Natural killer cell (primary cell): Measurements from ENCODE around the gene RBFA. TPM values are rescaled to one million over a fixed set of nuclear protein-coding genes. Genes with fewer than 3 reads are reported as not detected.

Source experiments
- ATAC-seq, 3 donors: fragments of 150-1000 bp in 2 of 3; fragments of 200-7000 bp in 1 of 3; cut with Tn5 transposase; 1 replicate in 1 of 3; 2 replicates in 2 of 3; pipeline ENCODE4 v1.10.0; 2021; ENCODE audit warnings: mild to moderate bottlenecking in 2 of 3, moderate library complexity in 2 of 3
- DNase-seq, 2 donors: peaks; one replicate each; pipeline versions ENCODE4 v3.0.0 to v3.0.0-alpha.2; 2013 to 2021; ENCODE audit warnings: mixed read lengths in 1 of 2
- H3K27ac ChIP-seq: one replicate; pipeline ENCODE4 v1.5.1; 2013; ENCODE audit warnings: mild to moderate bottlenecking, low read length
- H3K27me3 ChIP-seq: one replicate; pipeline ENCODE4 v1.6.1; 2013; ENCODE audit warnings: low read length; ENCODE audit not compliant: control insufficient read depth, insufficient read depth
- H3K36me3 ChIP-seq: one replicate; pipeline ENCODE4 v1.6.1; 2013; ENCODE audit warnings: low read length; ENCODE audit not compliant: control insufficient read depth, insufficient read depth
- H3K4me1 ChIP-seq: one replicate; pipeline ENCODE4 v1.6.1; 2013; ENCODE audit warnings: low read length; ENCODE audit not compliant: control insufficient read depth, insufficient read depth
- H3K4me3 ChIP-seq: one replicate; pipeline ENCODE4 v1.5.1; 2013; ENCODE audit warnings: low read length
- H3K9me3 ChIP-seq: one replicate; pipeline ENCODE4 v1.6.1; 2013; ENCODE audit warnings: low read length; ENCODE audit not compliant: control insufficient read depth, insufficient read depth
- H3K27ac Mint-ChIP-seq, 2 donors: one replicate each; pipeline ENCODE4 v1.8.0; 2022; ENCODE audit warnings: mild to moderate bottlenecking in 2 of 2, mixed read lengths in 2 of 2, moderate library complexity in 1 of 2
- H3K27me3 Mint-ChIP-seq, 2 donors: one replicate each; pipeline ENCODE4 v1.8.0; 2022; ENCODE audit warnings: low read depth in 2 of 2, mixed read lengths in 2 of 2
- H3K36me3 Mint-ChIP-seq: one replicate; pipeline ENCODE4 v1.8.0; 2022; ENCODE audit warnings: mixed read lengths
- H3K4me1 Mint-ChIP-seq, 2 donors: one replicate each; pipeline ENCODE4 v1.8.0; 2022; ENCODE audit warnings: mixed read lengths in 2 of 2
- H3K4me3 Mint-ChIP-seq: one replicate; pipeline ENCODE4 v1.8.0; 2022; ENCODE audit warnings: mild to moderate bottlenecking, moderate library complexity, mixed read lengths
- H3K9me3 Mint-ChIP-seq, 2 donors: one replicate each; pipeline ENCODE4 v1.8.0; 2022; ENCODE audit warnings: mixed read lengths in 2 of 2
- WGBS: methylation state at CpG from one replicate; pipeline ENCODE4 v1.1.7; 2013; ENCODE audit warnings: missing lambda C conversion rate; ENCODE audit not compliant: insufficient coverage; 5-methylcytosine and 5-hydroxymethylcytosine counted together
- intact Hi-C: fragments of 100-400 bp; cut with micrococcal nuclease; formaldehyde crosslinking; loops from one replicate; pipeline ENCODE4 v1.14.2; 2022
- total RNA-seq, 4 donors: library from RNA; stranded (reverse); fragments of 120-200 nt in 1 of 4; gene quantifications; one replicate each; pipeline versions ENCODE4 v1.2.3 to v1.2.4, GENCODE V29; 2013 to 2022
- TF ChIP-seq, protein P1 (sequence below): fragments of 200-600 bp; IDR thresholded peaks from one replicate; pipeline ENCODE4 v1.8.0; 2022; ENCODE audit warnings: antibody characterized with exemption

Gene RBFA, protein sequence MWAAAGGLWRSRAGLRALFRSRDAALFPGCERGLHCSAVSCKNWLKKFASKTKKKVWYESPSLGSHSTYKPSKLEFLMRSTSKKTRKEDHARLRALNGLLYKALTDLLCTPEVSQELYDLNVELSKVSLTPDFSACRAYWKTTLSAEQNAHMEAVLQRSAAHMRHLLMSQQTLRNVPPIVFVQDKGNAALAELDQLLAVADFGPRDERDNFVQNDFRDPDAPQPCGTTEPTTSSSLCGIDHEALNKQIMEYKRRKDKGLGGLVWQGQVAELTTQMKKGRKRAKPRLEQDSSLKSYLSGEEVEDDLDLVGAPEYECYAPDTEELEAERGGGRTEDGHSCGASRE
- 10 to 100 TPM; 11.9 to 17.7 (median 12.4) TPM for total RNA-seq
- total RNA-seq (2013) = 19.1 TPM

DNA sequence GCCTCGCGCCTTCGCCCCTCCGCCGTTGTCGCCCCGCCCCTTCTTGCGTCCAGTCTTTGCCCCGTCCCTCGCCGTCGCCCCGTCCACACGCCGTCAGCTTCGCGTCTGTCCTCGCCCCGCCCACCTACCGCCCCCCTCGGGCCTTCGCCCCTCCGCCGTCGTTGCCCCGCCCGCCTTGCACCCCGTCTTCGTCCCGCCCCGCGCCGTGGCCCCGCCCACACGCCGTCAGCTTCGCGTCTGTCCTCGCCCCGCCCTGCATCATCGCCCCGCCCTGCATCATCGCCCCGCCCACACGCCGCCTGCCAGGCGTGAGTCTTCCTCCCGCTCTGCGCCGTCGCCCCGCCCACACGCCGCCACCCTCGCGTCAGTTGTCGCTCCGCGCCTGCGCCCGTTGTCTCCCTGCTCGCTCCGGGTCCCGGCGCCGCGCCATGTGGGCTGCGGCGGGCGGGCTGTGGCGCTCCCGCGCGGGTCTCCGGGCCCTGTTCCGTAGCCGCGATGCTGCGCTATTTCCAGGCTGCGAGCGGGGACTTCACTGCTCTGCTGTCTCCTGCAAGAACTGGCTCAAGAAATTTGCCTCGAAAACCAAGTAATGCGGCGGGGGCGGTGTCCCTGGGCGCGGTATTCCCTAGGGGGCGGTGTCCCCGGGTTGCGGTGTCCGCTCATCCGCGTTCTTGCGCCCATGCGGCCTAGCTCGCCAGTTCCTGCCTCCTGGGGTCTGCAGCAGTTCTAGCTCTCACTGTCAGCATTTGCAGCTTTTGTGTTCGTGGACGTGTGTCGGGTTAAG is at the start of gene RBFA:
Gene RBFA, plus strand, starts transcription at position 367 of the 784 bp plus-strand sequence. Its CDS starts 62 bp downstream, at position 429.
- Mint-ChIP-seq H3K36me3 (peaks cover 7% of the 10 kb centered on the region), H3K4me3 (peak within 1 kb of the TSS; percentile 95), H3K27ac (peak within 1 kb of the TSS; percentile 93 to 98), H3K27me3 (no peaks in the 10 kb centered on the region), H3K4me1 (peaks cover 30% of the 10 kb centered on the region in 2 donors), H3K9me3 (no peaks in the 10 kb centered on the region)
- under 1% methylated on average over 99 of the region's 99 CpGs for WGBS
- peak within 1 kb of the TSS; percentile 90 for H3K27ac ChIP-seq
- DNase-seq = peak; percentile 99
- TF ChIP-seq, protein P1, sequence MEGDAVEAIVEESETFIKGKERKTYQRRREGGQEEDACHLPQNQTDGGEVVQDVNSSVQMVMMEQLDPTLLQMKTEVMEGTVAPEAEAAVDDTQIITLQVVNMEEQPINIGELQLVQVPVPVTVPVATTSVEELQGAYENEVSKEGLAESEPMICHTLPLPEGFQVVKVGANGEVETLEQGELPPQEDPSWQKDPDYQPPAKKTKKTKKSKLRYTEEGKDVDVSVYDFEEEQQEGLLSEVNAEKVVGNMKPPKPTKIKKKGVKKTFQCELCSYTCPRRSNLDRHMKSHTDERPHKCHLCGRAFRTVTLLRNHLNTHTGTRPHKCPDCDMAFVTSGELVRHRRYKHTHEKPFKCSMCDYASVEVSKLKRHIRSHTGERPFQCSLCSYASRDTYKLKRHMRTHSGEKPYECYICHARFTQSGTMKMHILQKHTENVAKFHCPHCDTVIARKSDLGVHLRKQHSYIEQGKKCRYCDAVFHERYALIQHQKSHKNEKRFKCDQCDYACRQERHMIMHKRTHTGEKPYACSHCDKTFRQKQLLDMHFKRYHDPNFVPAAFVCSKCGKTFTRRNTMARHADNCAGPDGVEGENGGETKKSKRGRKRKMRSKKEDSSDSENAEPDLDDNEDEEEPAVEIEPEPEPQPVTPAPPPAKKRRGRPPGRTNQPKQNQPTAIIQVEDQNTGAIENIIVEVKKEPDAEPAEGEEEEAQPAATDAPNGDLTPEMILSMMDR = no peak
- no peaks in the 10 kb centered on the region for H3K9me3 ChIP-seq
- no peaks in the 10 kb centered on the region for H3K27me3 ChIP-seq
- H3K36me3 ChIP-seq = peaks cover 6% of the 10 kb centered on the region
- intact Hi-C loops = loop anchor here (1.0 to 5.0 kb wide), 3 partner anchors 73 to 355 kb away; partner anchors contain the start of genes ADNP2, CTDP1 and SLC66A2
- H3K4me1 ChIP-seq = peaks cover 15% of the 10 kb centered on the region
- H3K4me3 ChIP-seq = peak within 1 kb of the TSS; percentile 71
- ATAC-seq = peak; percentile 78 to 90 (median 79)

GRCh38 chr18:79985172-79985571 is 49.1 kb upstream of the RBFA start:
- TF ChIP-seq, protein P1 = no peak
- Histone ChIP-seq H3K27me3 (no peaks in the 10 kb centered on the region), H3K9me3 (no peaks in the 10 kb centered on the region), H3K4me1 (peaks cover 46% of the 10 kb centered on the region), H3K27ac (no peak overlapping the region), H3K4me3 (no peak overlapping the region), H3K36me3 (peaks cover 5% of the 10 kb centered on the region)
- Mint-ChIP-seq H3K4me1 (peaks cover 52 to 61% of the 10 kb centered on the region in 2 donors), H3K36me3 (no peaks in the 10 kb centered on the region), H3K4me3 (no peak overlapping the region), H3K27ac (no peak overlapping the region), H3K27me3 (no peaks in the 10 kb centered on the region), H3K9me3 (no peaks in the 10 kb centered on the region)
- ATAC-seq (no peak), DNase-seq (no peak)
- WGBS = 94% methylated on average over 12 of the region's 12 CpGs
- intact Hi-C loops = loop anchor here (5.0 kb wide), 1 partner anchor 33 kb away; the partner anchor contains the start of gene SLC66A2

DNA sequence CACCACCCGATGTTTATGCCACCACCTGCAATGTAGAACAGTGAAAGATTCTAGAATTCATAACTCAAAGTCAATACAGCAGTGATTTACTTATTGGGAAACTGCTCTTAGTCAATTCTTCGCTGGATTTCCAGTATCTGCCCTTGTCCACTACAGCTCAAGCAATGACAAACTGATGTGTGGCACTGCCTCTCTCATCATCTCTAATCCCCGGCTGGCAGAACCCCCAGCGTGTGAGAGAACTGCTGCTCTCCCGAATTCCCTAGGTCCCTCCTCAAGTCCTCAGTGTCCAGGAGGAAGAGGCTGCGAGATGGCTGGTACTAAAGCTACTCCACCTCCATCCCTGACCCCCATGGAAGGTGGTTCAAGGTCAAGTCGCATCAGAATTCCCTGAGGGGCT is 47.5 kb upstream of the RBFA start:
- 82% methylated on average over 7 of the region's 7 CpGs for WGBS
- H3K27ac ChIP-seq = no peak overlapping the region

More for the DNA sequence above, 47.5 kb upstream of the RBFA start:
- Mint-ChIP-seq H3K36me3 (no peaks in the 10 kb centered on the region), H3K27me3 (no peaks in the 10 kb centered on the region), H3K4me3 (peak overlapping the region; percentile 89), H3K4me1 (peaks cover 48 to 50% of the 10 kb centered on the region in 2 donors), H3K27ac (peak overlapping the region; percentile 90 to 94), H3K9me3 (no peaks in the 10 kb centered on the region)
- Histone ChIP-seq H3K4me3 (no peak overlapping the region), H3K4me1 (peaks cover 41% of the 10 kb centered on the region), H3K27me3 (no peaks in the 10 kb centered on the region), H3K9me3 (no peaks in the 10 kb centered on the region), H3K36me3 (peaks cover 5% of the 10 kb centered on the region)
- TF ChIP-seq, protein P1 = no peak
- intact Hi-C loops = loop anchor here (5.0 kb wide), 1 partner anchor 34 kb away; the partner anchor contains the start of gene SLC66A2
- DNase-seq (no peak), ATAC-seq (no peak)
